PC-3 (cell line): ENCODE measurements around the gene HSPA1A. TPM values are rescaled to one million over a fixed set of nuclear protein-coding genes. Genes with fewer than 3 reads are reported as not detected.

Source experiments
- ATAC-seq: fragments of 200-7000 bp; cut with Tn5 transposase; 2 replicates; pipeline ENCODE4 v1.9.1; 2020; ENCODE audit warnings: mild to moderate bottlenecking, moderate library complexity
- BruUV-seq: library from RNA; stranded (reverse); fragments of 400-500 nt; replicated peaks from 2 replicates; lab custom pipeline; 2021; lab: Mats Ljungman, UMichigan
- CTCF ChIA-PET: fragments of 300-600 bp; sonication (Branson Sonifier 250); formaldehyde crosslinking; loops from one replicate; lab custom pipeline; 2022; ENCODE audit warnings: antibody characterized with exemption; lab: Charles Lee
- POLR2A ChIA-PET: fragments of 300-600 bp; sonication (Branson Sonifier 250); formaldehyde crosslinking; loops from one replicate; lab custom pipeline; 2022; ENCODE audit warnings: antibody characterized with exemption; ENCODE audit not compliant: unreplicated experiment; lab: Charles Lee
- DNase-seq: peaks from one replicate; pipeline ENCODE4 v3.0.0-alpha.2; 2015
- H2AFZ ChIP-seq: fragments of 300-600 bp; sonication (generic); 2 replicates; pipeline ENCODE4 v1.6.0; 2016; ENCODE audit warnings: antibody characterized with exemption, low read length
- H3F3A ChIP-seq: fragments of 300-600 bp; sonication (generic); one replicate; pipeline ENCODE4 v1.6.0; 2017; ENCODE audit warnings: antibody characterized with exemption, low read length, control low read depth, mild to moderate bottlenecking; ENCODE audit not compliant: unreplicated experiment
- H3K27ac ChIP-seq: fragments of 300-600 bp; sonication (generic); 2 replicates; pipeline ENCODE4 v1.5.1; 2016; ENCODE audit warnings: mild to moderate bottlenecking, low read length
- H3K27me3 ChIP-seq: fragments of 300-600 bp; sonication (generic); 2 replicates; pipeline ENCODE4 v1.6.1; 2016; ENCODE audit warnings: low read length, mixed read lengths
- H3K36me3 ChIP-seq: fragments of 300-600 bp; sonication (generic); 2 replicates; pipeline ENCODE4 v1.6.1; 2016; ENCODE audit warnings: low read depth, mixed run types, low read length, mixed read lengths
- H3K4me1 ChIP-seq: fragments of 300-600 bp; sonication (generic); 2 replicates; pipeline ENCODE4 v1.5.1; 2016; ENCODE audit warnings: low read length; ENCODE audit not compliant: insufficient read depth
- H3K4me2 ChIP-seq: fragments of 300-600 bp; sonication (generic); 2 replicates; pipeline ENCODE4 v1.6.0; 2016; ENCODE audit warnings: low read length
- H3K4me3 ChIP-seq: fragments of 300-600 bp; sonication (generic); 2 replicates; pipeline ENCODE4 v1.5.1; 2016; ENCODE audit warnings: mild to moderate bottlenecking, low read length, mixed read lengths
- H3K79me2 ChIP-seq: fragments of 300-600 bp; sonication (generic); 2 replicates; pipeline ENCODE4 v1.6.1; 2017; ENCODE audit warnings: low read length, mixed read lengths
- H3K9ac ChIP-seq: fragments of 300-600 bp; sonication (generic); 2 replicates; pipeline ENCODE4 v1.6.0; 2016; ENCODE audit warnings: mild to moderate bottlenecking, low read length
- H3K9me2 ChIP-seq: fragments of 300-600 bp; sonication (generic); replicated peaks from 2 replicates; pipeline ENCODE4 v1.6.1; 2016; ENCODE audit warnings: mixed run types, low read length, mixed read lengths
- H3K9me3 ChIP-seq: fragments of 300-600 bp; sonication (generic); 2 replicates; pipeline ENCODE4 v1.6.1; 2016; ENCODE audit warnings: low read length, mixed read lengths
- H4K20me1 ChIP-seq: fragments of 300-600 bp; sonication (generic); 2 replicates; pipeline ENCODE4 v1.6.1; 2016; ENCODE audit warnings: low read length, mixed read lengths
- EZH2 ChIP-seq: fragments of 300-600 bp; sonication (generic); IDR thresholded peaks from one replicate; pipeline ENCODE4 v1.6.1; 2017; ENCODE audit warnings: antibody characterized with exemption, mild to moderate bottlenecking, low read length; ENCODE audit not compliant: unreplicated experiment
- EZH2phosphoT487 ChIP-seq: fragments of 300-600 bp; sonication (generic); IDR thresholded peaks from 2 replicates; pipeline ENCODE4 v1.6.1; 2018; ENCODE audit warnings: mild to moderate bottlenecking, antibody characterized with exemption, low read length, borderline replicate concordance
- intact Hi-C: fragments of 100-400 bp; cut with micrococcal nuclease; formaldehyde crosslinking; loops from 2 replicates; pipeline ENCODE4 v1.9.0; 2023
- total RNA-seq: library from RNA; depleted of rRNA; stranded (reverse); fragments of >200 nt; gene quantifications from 2 replicates; pipeline ENCODE4 v1.2.3, GENCODE V29; 2014
- TF ChIP-seq, protein P1 (sequence below): fragments of 300-600 bp; sonication (generic); conservative IDR thresholded peaks from 2 replicates; pipeline ENCODE4 v1.5.1; 2017; ENCODE audit warnings: antibody characterized with exemption, low read depth, mild to moderate bottlenecking, low read length

HSPA1A gene
- total RNA-seq, 1 experiment from 2014 or later: 269 TPM

GRCh38 chr6:31778193-31778592 is 37.1 kb upstream of the HSPA1A start:
- no peaks in the 10 kb centered on the region for H3K9me2 ChIP-seq
- no peak overlapping the region for H3K4me3 ChIP-seq
- no peak overlapping the region for H3K4me2 ChIP-seq
- ATAC-seq (no peak), DNase-seq (no peak)
- intact Hi-C loops: no loop called here
- no peaks in the 10 kb centered on the region for H3K27me3 ChIP-seq
- H3F3A ChIP-seq: peaks cover 3% of the 10 kb centered on the region
- POLR2A ChIA-PET: interaction anchor here (0.9 kb wide), 1 partner anchor 17 kb away, joined by 3 read pairs; the partner anchor contains the start of gene VARS1
- H3K36me3 ChIP-seq: peaks cover 40% of the 10 kb centered on the region; the same call in 1 of the 2 replicates
- no peak overlapping the region for H3K9ac ChIP-seq
- no peaks in the 10 kb centered on the region for H4K20me1 ChIP-seq
- BruUV-seq: no TSS peak
- H3K79me2 ChIP-seq: no peaks in the 10 kb centered on the region
- TF ChIP-seq EZH2 (no peak), EZH2phosphoT487 (no peak)
- TF ChIP-seq, protein P1, sequence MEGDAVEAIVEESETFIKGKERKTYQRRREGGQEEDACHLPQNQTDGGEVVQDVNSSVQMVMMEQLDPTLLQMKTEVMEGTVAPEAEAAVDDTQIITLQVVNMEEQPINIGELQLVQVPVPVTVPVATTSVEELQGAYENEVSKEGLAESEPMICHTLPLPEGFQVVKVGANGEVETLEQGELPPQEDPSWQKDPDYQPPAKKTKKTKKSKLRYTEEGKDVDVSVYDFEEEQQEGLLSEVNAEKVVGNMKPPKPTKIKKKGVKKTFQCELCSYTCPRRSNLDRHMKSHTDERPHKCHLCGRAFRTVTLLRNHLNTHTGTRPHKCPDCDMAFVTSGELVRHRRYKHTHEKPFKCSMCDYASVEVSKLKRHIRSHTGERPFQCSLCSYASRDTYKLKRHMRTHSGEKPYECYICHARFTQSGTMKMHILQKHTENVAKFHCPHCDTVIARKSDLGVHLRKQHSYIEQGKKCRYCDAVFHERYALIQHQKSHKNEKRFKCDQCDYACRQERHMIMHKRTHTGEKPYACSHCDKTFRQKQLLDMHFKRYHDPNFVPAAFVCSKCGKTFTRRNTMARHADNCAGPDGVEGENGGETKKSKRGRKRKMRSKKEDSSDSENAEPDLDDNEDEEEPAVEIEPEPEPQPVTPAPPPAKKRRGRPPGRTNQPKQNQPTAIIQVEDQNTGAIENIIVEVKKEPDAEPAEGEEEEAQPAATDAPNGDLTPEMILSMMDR: no peak
- H3K4me1 ChIP-seq: peaks cover 29% of the 10 kb centered on the region
- 0 out of 2 replicates have a peak overlapping the region, but pooled peaks have one; percentile 69 for H3K27ac ChIP-seq
- H3K9me3 ChIP-seq: no peaks in the 10 kb centered on the region
- no peak overlapping the region for H2AFZ ChIP-seq
- CTCF ChIA-PET: interaction anchor here (0.7 kb wide), 1 partner anchor 48 kb away, joined by 3 read pairs; no protein-coding TSS in a partner anchor

DNA sequence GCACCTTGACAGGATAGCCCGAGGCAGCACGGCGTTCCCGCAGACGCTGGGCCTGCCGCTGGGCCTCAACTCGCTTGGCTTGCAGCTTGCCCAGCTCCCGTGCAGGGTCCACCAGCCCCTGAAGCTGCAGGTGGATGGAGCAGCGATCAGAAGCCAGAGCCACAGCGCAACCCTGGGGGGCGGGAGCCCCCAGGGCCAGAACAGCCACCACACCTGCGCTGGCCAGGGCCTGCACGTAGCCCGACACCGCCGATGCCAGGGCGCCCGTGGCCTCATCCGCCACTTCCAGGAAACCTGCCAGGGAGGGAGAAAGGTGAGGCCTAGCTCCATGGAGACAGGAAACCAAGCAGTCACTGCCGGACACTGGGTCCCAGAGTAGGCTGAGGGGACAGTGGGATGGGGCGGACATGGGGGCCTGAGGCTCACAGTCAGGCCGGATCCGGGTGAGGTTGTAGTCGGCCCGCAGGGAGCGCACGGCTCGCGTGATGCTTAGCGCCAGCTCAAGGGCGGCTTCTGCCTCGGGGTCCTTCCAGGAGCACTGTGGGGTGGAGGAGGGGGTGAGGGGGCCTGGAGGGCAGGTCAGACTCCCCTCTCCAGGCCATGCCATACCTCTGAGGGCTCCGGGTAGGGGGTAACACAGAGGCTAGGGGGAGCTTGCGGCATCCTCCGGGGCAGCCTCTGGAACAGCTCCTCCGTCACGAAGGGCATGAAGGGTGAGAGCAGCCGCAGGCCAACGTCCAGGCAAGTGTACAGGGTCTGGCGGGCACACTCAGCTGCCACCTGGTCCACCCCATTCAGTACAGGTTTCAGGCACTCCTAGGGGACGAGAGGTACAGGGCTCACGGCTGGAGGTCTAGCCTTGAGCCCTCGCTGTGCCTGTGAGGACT is 36.1 kb upstream of the HSPA1A start:
- Histone ChIP-seq H3K4me1 (peaks cover 29% of the 10 kb centered on the region), H4K20me1 (no peaks in the 10 kb centered on the region), H3K79me2 (no peaks in the 10 kb centered on the region), H3K27ac (no peak overlapping the region), H2AFZ (no peak overlapping the region), H3F3A (peaks cover 3% of the 10 kb centered on the region), H3K9me3 (no peaks in the 10 kb centered on the region), H3K27me3 (no peaks in the 10 kb centered on the region), H3K4me2 (no peak overlapping the region), H3K9me2 (no peaks in the 10 kb centered on the region), H3K9ac (no peak overlapping the region), H3K36me3 (peaks cover 42% of the 10 kb centered on the region; the same call in 1 of the 2 replicates), H3K4me3 (no peak overlapping the region)
- intact Hi-C loops: no loop called here
- DNase-seq (no peak), ATAC-seq (no peak)
- CTCF ChIA-PET: no interaction called here
- POLR2A ChIA-PET: no interaction called here
- BruUV-seq: TSS peak; percentile 5
- TF ChIP-seq EZH2: no peak
- TF ChIP-seq, protein P1: no peak
- no peak for TF ChIP-seq EZH2phosphoT487

DNA sequence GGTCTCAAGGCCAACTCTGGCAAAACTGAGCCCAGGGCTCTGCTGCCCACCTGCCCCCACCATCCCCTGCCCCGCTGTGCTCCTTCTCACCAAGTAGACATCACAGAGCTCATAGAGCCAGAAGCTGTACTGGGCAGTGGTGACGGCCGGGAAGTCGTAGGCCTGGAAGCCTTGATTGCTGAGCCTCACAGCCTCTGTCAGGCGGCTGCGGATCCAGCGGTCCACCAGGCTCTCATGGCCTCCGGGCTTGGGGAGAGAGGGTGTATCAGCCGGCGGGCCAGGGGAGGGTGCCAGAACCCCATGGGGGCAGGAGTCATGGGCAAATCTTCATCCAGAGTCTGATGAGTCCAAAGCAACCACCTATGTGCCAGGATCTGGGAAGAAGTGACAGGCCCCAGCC is 35.4 kb upstream of the HSPA1A start:
- Histone ChIP-seq H3K9me2 (no peaks in the 10 kb centered on the region), H3K9ac (no peak overlapping the region), H3F3A (peaks cover 3% of the 10 kb centered on the region), H3K4me2 (no peak overlapping the region), H3K27me3 (no peaks in the 10 kb centered on the region), H3K36me3 (peaks cover 49% of the 10 kb centered on the region; the same call in 1 of the 2 replicates), H3K79me2 (no peaks in the 10 kb centered on the region), H3K9me3 (no peaks in the 10 kb centered on the region), H2AFZ (no peak overlapping the region), H3K4me1 (peaks cover 29% of the 10 kb centered on the region), H3K4me3 (no peak overlapping the region), H4K20me1 (no peaks in the 10 kb centered on the region), H3K27ac (no peak overlapping the region)
- no peak for DNase-seq
- no peak for ATAC-seq
- ChIA-PET POLR2A (interaction anchor here (0.6 kb wide), 1 partner anchor 47 kb away, joined by 3 read pairs; the partner anchor contains the start of gene HSPA1B), CTCF (no interaction called here)
- intact Hi-C loops: no loop called here
- no TSS peak for BruUV-seq
- TF ChIP-seq EZH2 (no peak), EZH2phosphoT487 (no peak)
